Calu3 (cell line): ENCODE data around the gene PMM2. TPM values are rescaled to one million over a fixed set of nuclear protein-coding genes. Genes with fewer than 3 reads are reported as not detected.
"Not testable (repeated sequence)": the region's sequence is repeated elsewhere in the genome, so short reads cannot be mapped to it uniquely, and the experiment has no call there.

Experiments
- BruUV-seq: library from RNA; stranded (reverse); fragments of 400-500 nt; replicated peaks from 2 replicates; lab custom pipeline; 2021; lab: Mats Ljungman, UMichigan
- CTCF ChIA-PET: fragments of 300-600 bp; sonication (Branson Sonifier 250); formaldehyde crosslinking; loops from one replicate; lab custom pipeline; 2022; ENCODE audit warnings: antibody characterized with exemption; lab: Charles Lee
- DNase-seq: peaks from one replicate; pipeline ENCODE4 v3.0.0; 2022
- H3K27ac Mint-ChIP-seq: one replicate; pipeline ENCODE4 v1.8.0; 2022; ENCODE audit warnings: mixed read lengths; ENCODE audit not compliant: unreplicated experiment
- H3K27me3 Mint-ChIP-seq: one replicate; pipeline ENCODE4 v1.8.0; 2022; ENCODE audit warnings: mixed read lengths; ENCODE audit not compliant: unreplicated experiment
- H3K36me3 Mint-ChIP-seq: one replicate; pipeline ENCODE4 v1.8.0; 2022; ENCODE audit warnings: mild to moderate bottlenecking, moderate library complexity, mixed read lengths; ENCODE audit not compliant: insufficient read depth, unreplicated experiment
- H3K4me1 Mint-ChIP-seq: one replicate; pipeline ENCODE4 v1.8.0; 2022; ENCODE audit warnings: mild to moderate bottlenecking, low read depth, mixed read lengths; ENCODE audit not compliant: unreplicated experiment
- H3K4me3 Mint-ChIP-seq: one replicate; pipeline ENCODE4 v1.8.0; 2022; ENCODE audit warnings: mild to moderate bottlenecking, low read depth, moderate library complexity, mixed read lengths; ENCODE audit not compliant: unreplicated experiment
- H3K9me3 Mint-ChIP-seq: one replicate; pipeline ENCODE4 v1.8.0; 2022; ENCODE audit warnings: low read depth, mixed read lengths; ENCODE audit not compliant: unreplicated experiment
- intact Hi-C: fragments of 100-400 bp; cut with micrococcal nuclease; formaldehyde crosslinking; loops from one replicate; pipeline ENCODE4 v1.10.0; 2022; ENCODE audit not compliant: unreplicated experiment
- total RNA-seq: library from RNA; stranded (reverse); gene quantifications from 2 replicates; pipeline ENCODE4 v1.2.3, GENCODE V29; 2022
- TF ChIP-seq, protein P1 (sequence below): fragments of 200-600 bp; IDR thresholded peaks from one replicate; pipeline ENCODE4 v1.8.0; 2022; ENCODE audit warnings: antibody characterized with exemption; ENCODE audit not compliant: unreplicated experiment

PMM2 gene
- total RNA-seq, 1 experiment from 2014 or later = 88.3 TPM

DNA sequence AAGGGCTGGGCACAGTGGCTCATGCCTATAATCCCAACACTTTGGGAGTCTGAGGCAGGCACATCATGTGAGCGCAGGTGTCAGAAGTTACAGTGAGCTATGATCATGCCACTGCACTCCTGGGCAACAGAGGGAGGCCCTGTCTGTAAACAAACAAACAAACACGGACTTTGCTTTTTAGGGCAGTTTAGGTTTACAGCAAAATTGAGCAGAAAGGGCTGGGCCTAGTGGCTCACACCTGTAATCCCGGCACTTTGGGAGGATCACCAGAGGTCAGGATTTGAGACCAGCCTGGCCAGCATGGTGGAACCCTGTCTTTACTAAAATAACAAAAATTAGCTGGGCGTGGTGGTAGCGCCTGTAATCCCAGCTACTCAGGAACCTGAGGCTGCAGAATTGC lies 74.4 kb downstream of the PMM2 start:
- intact Hi-C loops = no loop called here
- no TSS peak for BruUV-seq

DNA sequence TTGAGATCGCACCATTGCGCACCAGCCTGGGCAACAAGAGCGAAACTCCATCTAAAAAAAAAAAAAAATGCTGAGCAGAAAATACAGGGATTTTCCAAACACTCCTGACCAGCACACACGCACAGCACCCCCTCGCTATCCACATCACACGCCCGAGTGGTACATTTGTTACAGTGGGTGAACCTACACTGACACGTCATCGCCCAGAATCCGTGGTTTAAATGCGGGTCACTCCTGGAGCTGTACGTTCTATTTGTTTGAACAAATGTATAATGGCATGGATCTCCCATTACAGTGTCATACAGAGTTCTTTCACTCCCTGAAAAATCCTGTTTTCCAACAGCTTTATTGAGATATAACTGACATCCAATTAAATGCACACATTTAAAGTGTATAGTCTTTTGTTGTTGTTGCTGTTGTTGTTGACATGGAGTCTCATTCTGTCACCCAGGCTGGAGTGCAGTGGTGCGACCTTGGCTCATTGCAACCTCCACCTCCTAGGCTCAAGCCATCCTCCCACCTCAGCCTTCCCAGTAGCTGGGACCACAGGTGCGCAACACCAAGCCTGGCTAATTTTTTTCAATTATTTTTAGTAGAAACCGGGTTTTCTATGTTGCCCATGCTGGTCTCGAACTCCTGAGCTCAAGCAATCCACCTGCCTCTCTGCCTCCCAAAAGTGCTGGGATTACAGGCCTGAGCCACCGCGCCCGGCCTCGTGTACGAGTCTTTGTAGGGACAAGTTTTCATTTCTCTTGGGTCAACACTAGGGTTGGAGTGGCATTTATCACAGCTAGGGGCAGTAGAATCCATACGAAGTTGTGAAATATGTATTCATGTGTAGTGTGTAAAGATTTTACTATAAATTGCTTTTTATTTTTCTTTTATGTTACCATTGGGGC lies 75.6 kb downstream of the PMM2 start:
- BruUV-seq = no TSS peak
- Mint-ChIP-seq H3K36me3 (peaks cover 16% of the 10 kb centered on the region), H3K4me3 (no peak overlapping the region), H3K4me1 (peaks cover 28% of the 10 kb centered on the region), H3K27me3 (no peaks in the 10 kb centered on the region), H3K9me3 (no peaks in the 10 kb centered on the region), H3K27ac (no peak overlapping the region)
- DNase-seq = no peak
- intact Hi-C loops = no loop called here
- CTCF ChIA-PET = interaction anchor here (0.5 to 1.1 kb wide), 3 partner anchors 82 to 266 kb away, joined by 4 to 6 read pairs (median 4); no protein-coding TSS in a partner anchor
- TF ChIP-seq, protein P1, sequence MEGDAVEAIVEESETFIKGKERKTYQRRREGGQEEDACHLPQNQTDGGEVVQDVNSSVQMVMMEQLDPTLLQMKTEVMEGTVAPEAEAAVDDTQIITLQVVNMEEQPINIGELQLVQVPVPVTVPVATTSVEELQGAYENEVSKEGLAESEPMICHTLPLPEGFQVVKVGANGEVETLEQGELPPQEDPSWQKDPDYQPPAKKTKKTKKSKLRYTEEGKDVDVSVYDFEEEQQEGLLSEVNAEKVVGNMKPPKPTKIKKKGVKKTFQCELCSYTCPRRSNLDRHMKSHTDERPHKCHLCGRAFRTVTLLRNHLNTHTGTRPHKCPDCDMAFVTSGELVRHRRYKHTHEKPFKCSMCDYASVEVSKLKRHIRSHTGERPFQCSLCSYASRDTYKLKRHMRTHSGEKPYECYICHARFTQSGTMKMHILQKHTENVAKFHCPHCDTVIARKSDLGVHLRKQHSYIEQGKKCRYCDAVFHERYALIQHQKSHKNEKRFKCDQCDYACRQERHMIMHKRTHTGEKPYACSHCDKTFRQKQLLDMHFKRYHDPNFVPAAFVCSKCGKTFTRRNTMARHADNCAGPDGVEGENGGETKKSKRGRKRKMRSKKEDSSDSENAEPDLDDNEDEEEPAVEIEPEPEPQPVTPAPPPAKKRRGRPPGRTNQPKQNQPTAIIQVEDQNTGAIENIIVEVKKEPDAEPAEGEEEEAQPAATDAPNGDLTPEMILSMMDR = no peak

More for the DNA sequence above, 74.4 kb downstream of the PMM2 start:
- Mint-ChIP-seq H3K4me3 (no peak overlapping the region), H3K9me3 (no peaks in the 10 kb centered on the region), H3K36me3 (peaks cover 27% of the 10 kb centered on the region), H3K27ac (no peak overlapping the region), H3K4me1 (peaks cover 30% of the 10 kb centered on the region), H3K27me3 (no peaks in the 10 kb centered on the region)
- TF ChIP-seq, protein P1 = no peak
- no peak for DNase-seq
- CTCF ChIA-PET = interaction anchor here (1.1 kb wide), 1 partner anchor 267 kb away, joined by 6 read pairs; no protein-coding TSS in a partner anchor

DNA sequence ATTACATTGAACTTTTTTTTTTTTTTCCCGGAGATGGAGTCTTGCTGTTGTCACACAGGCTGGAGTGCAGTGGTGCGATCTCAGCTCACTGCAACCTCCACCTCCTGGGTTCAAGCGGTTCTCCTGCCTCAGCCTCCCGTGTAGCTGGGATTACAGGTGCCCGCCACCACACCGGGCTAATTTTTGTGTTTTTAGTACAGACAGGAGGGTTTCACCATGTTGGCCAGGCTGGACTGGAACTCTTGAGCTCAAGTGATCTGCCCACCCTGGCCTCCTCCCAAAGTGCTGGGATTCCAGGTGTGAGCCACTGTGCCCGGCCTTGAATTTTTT lies 76.2 kb downstream of the PMM2 start:
- H3K36me3 Mint-ChIP-seq = peaks cover 15% of the 10 kb centered on the region
- H3K27me3 Mint-ChIP-seq, H3K9me3 Mint-ChIP-seq, BruUV-seq, H3K4me3 Mint-ChIP-seq, intact Hi-C loops, H3K27ac Mint-ChIP-seq, DNase-seq: not testable (repeated sequence)
- peaks cover 33% of the 10 kb centered on the region for H3K4me1 Mint-ChIP-seq
- CTCF ChIA-PET = interaction anchor here (0.7 kb wide), 1 partner anchor 82 kb away, joined by 4 read pairs; no protein-coding TSS in a partner anchor

GRCh38 chr16:8874388-8874787 lies 76.7 kb downstream of the PMM2 start:
- no peaks in the 10 kb centered on the region for H3K9me3 Mint-ChIP-seq
- no peaks in the 10 kb centered on the region for H3K27me3 Mint-ChIP-seq
- peaks cover 29% of the 10 kb centered on the region for H3K4me1 Mint-ChIP-seq
- no peak overlapping the region for H3K27ac Mint-ChIP-seq
- BruUV-seq = no TSS peak
- H3K36me3 Mint-ChIP-seq = peaks cover 12% of the 10 kb centered on the region
- TF ChIP-seq, protein P1 = no peak
- CTCF ChIA-PET = interaction anchor here (0.6 kb wide), 1 partner anchor 265 kb away, joined by 3 read pairs; no protein-coding TSS in a partner anchor
- intact Hi-C loops = no loop called here
- no peak overlapping the region for H3K4me3 Mint-ChIP-seq
- no peak for DNase-seq

DNA sequence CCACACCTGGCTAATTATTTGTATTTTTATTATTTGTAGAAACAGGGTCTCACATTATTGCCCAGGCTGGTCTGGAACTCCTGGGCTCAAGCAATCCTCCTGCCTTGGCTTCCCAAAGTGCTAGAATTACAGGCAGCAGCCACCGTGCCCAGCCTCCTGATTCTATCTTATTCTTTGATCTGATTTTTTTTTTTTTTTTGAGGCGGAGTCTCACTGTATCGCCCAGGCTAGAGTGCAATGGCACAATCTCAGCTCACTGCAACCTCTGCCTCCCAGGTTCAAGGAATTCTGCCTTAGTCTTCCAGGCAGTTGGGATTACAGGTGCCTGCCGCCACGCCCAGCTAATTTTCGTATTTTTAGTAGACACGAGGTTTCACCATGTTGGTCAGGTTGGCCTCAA lies 77.7 kb downstream of the PMM2 start:
- DNase-seq, H3K36me3 Mint-ChIP-seq, H3K27me3 Mint-ChIP-seq, H3K4me3 Mint-ChIP-seq, H3K9me3 Mint-ChIP-seq, H3K27ac Mint-ChIP-seq, intact Hi-C loops, BruUV-seq: not testable (repeated sequence)
- CTCF ChIA-PET = interaction anchor here (0.6 kb wide), 1 partner anchor 167 kb away, joined by 3 read pairs; no protein-coding TSS in a partner anchor
- peaks cover 25% of the 10 kb centered on the region for H3K4me1 Mint-ChIP-seq
